HG02610 (cell line): ENCODE data around the gene GJB6.
A peak's percentile ranks its signal among the peaks of the same experiment; 100 is the strongest.

Experiments used
- ATAC-seq: cut with Tn5 transposase; IDR thresholded peaks from one replicate; pipeline ENCODE4 v1.9.1; 2021; ENCODE audit warnings: mild to moderate bottlenecking, moderate library complexity; ENCODE audit not compliant: unreplicated experiment

Gene GJB6

DNA sequence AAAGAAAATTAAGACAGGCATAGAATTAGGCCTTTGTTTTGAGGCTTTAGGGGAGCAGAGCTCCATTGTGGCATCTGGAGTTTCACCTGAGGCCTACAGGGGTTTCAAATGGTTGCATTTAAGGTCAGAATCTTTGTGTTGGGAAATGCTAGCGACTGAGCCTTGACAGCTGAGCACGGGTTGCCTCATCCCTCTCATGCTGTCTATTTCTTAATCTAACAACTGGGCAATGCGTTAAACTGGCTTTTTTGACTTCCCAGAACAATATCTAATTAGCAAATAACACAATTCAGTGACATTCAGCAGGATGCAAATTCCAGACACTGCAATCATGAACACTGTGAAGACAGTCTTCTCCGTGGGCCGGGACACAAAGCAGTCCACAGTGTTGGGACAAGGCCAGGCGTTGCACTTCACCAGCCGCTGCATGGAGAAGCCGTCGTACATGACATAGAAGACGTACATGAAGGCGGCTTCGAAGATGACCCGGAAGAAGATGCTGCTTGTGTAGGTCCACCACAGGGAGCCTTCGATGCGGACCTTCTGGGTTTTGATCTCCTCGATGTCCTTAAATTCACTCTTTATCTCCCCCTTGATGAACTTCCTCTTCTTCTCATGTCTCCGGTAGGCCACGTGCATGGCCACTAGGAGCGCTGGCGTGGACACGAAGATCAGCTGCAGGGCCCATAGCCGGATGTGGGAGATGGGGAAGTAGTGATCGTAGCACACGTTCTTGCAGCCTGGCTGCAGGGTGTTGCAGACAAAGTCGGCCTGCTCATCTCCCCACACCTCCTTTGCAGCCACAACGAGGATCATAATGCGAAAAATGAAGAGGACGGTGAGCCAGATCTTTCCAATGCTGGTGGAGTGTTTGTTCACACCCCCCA lies 43.2 kb downstream of the GJB6 start:
- no peak for ATAC-seq

DNA sequence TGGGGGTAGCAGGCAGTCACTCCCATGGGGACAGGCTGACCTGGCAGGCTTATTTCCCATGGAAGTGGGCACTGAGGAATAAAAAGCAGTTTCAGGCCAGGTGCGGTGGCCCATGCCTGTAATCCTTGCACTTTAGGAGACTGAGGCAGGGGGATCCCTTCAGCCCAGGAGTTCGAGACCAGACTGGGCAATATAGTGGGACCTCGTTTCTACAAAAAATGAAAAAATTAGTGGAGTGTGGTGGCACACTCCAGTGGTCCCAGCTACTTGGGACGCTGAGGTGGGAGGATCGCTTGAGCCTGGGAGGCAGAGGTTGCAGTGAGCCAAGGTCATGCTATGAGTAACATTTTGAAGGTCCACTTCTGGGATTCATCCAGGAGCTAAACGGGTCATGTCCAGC lies 45.3 kb downstream of the GJB6 start:
- no peak for ATAC-seq

DNA sequence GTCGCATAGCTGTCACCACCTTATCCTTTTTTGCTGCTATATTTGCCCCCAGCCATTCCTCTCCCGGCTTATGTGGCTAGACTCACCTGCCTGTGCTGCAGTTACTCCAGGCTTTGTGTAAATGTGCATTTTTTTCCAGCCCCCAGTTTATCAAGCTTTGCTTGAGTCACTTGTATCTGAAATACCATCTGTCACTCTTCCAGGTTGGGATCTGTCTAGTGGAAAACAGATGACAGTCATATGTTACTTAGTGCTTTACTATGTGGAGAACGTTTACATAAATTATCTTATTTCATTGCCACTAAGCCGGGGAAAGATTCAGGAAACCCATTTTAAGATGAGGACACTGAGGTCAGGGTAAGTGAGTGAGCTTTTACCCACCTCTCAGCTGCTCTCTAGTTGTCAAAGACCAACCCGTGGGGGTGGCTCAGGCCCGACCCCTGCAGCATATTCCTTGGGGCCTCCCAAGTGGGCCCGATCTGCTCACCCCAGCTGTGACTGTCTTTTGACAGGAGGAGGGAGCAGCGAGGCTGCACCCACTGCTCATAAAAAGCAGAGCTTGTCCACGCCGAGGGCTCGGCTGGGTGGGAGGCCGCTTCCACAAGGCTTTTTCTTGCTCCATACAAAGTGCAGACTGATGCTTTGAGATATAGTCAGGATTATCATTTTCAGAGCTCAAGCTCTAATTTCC lies 46.6 kb downstream of the GJB6 start:
- ATAC-seq: no peak

DNA sequence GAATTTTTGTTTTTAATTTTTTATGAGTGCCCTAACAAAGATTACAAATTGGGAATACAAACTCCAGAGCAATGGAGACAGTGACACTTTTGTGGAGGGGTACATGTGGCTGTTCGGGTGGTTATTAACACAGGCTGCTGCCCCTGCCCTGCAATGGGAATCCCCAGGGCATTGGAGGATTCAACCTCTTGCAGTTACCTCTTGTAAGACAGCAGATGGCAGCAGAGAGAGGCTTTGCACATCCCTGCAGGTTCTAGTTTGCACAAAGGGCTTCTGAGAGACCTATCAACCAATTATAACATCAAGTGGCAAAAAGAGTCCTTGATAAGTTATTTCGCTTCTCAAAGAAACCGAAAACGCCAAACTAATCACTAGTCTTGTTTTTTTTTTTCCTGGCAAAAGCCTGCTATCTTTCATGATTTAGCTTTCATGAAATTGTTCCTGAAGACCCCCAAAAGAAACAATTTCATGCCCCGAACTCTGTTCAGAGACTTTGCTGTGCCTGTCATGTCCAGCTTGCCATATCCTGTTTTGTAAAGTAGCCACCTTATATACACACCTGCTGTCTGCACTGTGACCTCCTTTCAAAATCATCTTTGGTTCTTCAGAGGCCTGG lies 49.8 kb downstream of the GJB6 start:
- ATAC-seq: peak; percentile 72

DNA sequence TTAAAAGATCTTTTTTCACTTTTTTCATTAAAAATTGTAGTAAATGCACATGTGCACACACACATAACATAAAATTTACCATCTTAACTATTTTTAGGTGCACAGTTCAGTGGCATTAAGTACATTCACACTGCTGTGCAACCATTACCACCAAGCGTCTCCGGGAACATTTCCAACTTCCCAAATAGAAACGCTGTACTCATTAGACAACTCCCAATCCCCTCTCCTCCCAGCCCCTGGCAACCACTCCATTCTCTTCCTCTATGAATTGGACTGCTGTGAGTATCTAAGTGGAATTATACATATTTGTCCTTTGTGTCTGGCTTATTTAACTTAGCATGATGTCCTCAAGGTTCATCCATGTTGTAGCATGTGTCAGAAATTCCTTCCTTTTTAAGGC lies 50.9 kb downstream of the GJB6 start:
- no peak for ATAC-seq

DNA sequence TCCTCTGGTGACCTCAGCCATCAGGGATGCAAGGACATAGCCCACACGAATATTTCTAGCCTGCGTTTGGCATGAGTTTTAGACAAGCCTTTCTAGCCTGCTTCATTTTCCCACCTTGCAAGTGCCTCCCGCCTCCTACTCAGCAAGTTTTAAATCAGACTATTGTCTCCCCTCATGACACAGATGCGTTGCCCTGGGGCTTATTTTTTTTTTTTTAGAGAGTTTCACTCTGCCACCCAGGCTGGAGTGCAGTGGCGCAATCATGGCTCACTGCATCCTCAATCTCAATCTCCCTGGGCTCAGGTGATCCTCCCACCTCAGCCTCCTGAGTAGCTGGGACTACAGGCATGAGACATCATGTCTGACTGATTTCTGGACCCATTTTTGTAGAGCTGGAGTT lies 54.0 kb downstream of the GJB6 start:
- no peak for ATAC-seq

DNA sequence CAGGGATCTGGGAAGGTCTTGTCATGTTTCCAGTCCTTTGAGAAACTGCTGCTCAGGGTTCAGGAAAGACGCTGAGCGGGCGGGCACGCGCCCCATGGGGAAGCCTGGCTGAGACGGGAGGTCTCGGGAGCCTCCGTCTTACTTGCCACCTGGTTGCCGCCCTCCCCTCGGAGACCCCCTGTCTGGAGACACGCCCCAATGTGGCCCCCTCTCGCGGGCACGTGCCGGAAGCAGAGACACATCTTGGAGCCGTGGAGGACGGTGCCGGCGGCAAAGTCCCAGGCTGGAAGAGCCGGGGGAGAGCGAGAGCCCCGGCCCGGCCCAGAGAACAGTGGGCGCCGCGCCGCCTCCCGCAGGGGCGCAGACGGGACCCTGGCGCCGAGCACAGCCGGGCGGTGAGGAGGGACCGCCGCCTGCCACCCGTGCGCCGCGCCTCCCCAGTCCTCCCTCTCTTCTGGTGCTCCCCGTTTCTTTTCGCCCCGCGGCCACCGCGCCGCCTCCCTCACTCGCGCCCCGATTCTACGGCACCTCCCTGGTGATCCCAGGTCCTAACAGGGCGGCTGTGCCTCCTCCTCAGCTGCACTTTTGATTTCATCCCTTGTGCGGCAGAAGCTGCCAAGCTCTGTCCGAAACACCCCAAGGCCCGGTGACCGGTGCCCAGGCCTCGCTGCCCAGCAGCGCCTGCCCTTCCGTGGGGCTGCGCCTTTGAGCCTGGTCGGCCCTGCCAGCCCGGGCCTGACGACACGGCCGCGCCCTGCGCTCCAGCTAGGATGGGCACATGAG lies 54.9 kb downstream of the GJB6 start:
- ATAC-seq: no peak

DNA sequence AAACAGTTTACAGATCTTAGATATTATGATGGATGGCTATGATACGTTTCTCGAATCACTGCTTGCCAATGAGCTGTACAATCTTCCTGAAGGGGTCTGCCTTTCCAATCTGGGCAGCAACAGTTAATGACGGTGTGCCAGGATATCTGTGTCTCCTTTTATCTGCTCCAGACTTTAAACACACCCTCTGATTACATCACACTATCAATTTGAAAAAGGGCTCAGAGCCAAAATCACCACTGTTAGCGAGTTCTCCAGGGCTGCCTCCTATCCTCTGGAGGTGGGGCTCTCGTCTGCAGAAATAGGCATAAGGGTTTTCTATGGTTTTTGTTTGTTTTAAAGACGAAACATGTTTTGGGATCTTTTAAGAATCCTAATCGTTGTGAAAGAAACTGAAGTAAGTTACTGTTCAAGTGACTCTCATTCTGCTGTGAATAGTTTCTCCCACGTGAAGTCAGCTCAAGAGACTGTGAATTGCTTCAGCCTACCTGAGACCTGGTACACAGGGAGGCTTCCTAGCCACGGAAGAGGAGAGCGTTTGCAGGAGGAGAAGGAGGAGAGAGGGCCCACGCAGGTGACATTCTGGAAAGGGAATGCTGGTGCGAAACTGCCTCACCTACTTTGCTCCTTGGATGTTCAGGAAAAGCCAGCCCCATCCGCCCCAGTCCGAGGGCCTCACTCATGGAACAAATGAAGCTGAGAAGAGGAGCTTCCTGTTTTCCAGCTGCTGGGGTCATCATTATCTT lies 56.0 kb downstream of the GJB6 start:
- no peak for ATAC-seq

DNA sequence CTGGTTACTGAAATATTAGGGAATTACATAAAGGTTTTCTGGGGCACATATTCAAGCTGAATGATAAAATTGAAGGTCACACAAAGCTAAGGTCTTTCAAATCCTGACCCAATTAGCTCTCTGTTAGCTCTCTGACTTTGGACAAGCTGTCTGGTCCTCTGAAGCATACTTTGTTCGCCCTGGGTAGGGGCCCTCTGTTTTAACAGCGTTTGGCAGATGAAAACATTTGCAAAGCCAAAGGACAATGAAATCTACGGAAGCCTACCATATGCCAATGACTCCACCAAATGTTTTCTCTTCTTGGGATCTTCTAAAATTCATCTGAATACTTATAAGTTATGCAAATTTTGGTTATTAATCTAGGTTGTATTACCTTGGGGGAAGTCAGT lies 56.7 kb downstream of the GJB6 start:
- ATAC-seq: no peak

DNA sequence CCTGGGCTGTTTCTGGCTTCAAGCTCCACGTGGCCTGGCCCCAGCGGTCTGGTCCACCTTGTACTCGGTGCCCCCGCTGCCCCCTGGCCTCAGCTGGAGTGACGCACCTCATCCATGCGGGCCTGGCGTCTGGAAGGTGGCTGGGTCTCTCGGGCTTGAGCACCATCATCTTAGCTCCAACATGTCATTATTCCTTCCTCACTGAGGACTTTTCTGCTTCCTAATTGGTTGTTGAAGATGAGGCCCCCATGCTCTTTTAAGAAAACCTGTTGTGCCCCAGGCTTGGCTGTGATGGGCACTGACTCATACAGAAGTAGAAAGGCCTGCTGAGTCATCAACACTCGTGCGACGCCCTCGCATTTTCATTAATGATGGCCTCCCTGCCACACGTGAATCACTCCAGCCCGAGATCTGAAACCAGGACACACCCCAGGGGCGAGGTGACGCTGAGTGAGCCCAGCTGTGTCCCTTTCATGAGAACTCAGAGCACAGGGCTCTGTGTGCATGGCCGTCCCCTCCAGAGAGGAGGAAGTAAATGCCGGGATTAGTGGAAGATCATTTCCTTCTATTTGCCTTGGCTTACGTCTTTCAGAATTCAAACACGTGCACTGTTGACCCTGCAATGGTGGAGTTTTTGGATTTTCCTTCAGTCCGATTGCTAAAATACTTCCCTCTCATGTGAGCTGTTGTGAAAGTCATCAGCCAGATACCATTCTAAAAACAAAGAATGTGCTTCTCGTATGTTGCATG lies 57.3 kb downstream of the GJB6 start:
- ATAC-seq: peak; percentile 92

DNA sequence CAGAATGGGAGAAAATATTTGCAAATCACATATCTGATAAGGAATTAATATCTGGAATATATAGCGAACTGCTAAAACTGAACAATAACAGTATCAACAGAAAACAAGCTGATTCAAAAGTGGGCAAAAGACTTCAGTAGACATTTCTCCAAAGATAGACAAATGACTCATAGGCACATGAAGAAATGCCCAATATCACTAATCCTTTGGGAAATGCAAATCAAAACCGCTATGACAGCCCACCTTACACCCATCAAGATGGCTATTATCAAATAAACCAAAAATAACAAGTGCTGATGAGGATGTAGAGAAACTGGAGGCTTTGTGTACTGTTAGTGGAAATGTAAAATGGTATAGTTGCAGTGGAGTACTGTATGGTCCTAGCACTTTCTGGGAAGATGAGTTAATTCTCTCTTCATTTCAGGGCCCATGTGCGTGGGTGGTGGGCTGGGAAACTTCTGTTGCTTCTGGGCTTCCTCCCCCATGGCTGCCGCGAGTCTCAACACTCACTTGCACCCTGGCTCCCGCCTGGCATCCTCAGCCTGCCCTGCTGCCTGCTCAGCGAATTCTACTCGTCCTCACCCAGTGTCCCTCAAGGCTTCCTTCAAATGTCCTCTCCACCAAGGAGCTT lies 58.9 kb downstream of the GJB6 start:
- no peak for ATAC-seq
